ENCODE results near the gene SRRM4.

SRRM4 gene

GRCh38 chr12:119200601-119201000 is 219.3 kb downstream of the SRRM4 start:
- Histone ChIP-seq H2AFZ (no peak overlapping the region), H3K9me3 (ENCODE audit: control insufficient read depth, low read length) (no peaks in the 10 kb centered on the region), H3K4me3 (ENCODE audit: low read depth, low read length) (no peak overlapping the region), H3K27ac (no peak overlapping the region), H3K36me3 (ENCODE audit: control insufficient read depth, insufficient read depth, low read length) (no peaks in the 10 kb centered on the region), H3K9ac (no peak overlapping the region), H3K27me3 (ENCODE audit: control insufficient read depth, insufficient read depth, low read length) (no peaks in the 10 kb centered on the region), H3K4me2 (ENCODE audit: low read length) (no peak overlapping the region), H3K4me1 (peaks cover 6% of the 10 kb centered on the region), H3K79me2 (no peaks in the 10 kb centered on the region)
- TF ChIP-seq CTCF (IDR thresholded peaks at IDR 0.05), result no peak

GRCh38 chr12:119201789-119202543 is 220.6 kb downstream of the SRRM4 start:
- no peaks in the 10 kb centered on the region for H3K36me3 ChIP-seq (ENCODE audit: control insufficient read depth, insufficient read depth, low read length)
- no peaks in the 10 kb centered on the region for H3K9me3 ChIP-seq (ENCODE audit: control insufficient read depth, low read length)
- no peak overlapping the region for H3K4me3 ChIP-seq (ENCODE audit: low read depth, low read length)
- no peak overlapping the region for H3K9ac ChIP-seq
- peaks cover 6% of the 10 kb centered on the region for H3K4me1 ChIP-seq
- no peak for TF ChIP-seq CTCF (IDR thresholded peaks at IDR 0.05)
- no peak overlapping the region for H2AFZ ChIP-seq
- no peak overlapping the region for H3K27ac ChIP-seq
- H3K79me2 ChIP-seq, result no peaks in the 10 kb centered on the region
- no peaks in the 10 kb centered on the region for H3K27me3 ChIP-seq (ENCODE audit: control insufficient read depth, insufficient read depth, low read length)
- no peak overlapping the region for H3K4me2 ChIP-seq (ENCODE audit: low read length)

GRCh38 chr12:119202544-119202943 is 221.2 kb downstream of the SRRM4 start:
- H3K4me2 ChIP-seq (ENCODE audit: low read length), result no peak overlapping the region
- no peaks in the 10 kb centered on the region for H3K79me2 ChIP-seq
- no peak overlapping the region for H3K9ac ChIP-seq
- no peaks in the 10 kb centered on the region for H3K9me3 ChIP-seq (ENCODE audit: control insufficient read depth, low read length)
- no peak overlapping the region for H3K27ac ChIP-seq
- H3K27me3 ChIP-seq (ENCODE audit: control insufficient read depth, insufficient read depth, low read length), result no peaks in the 10 kb centered on the region
- no peak overlapping the region for H3K4me3 ChIP-seq (ENCODE audit: low read depth, low read length)
- H2AFZ ChIP-seq, result no peak overlapping the region
- TF ChIP-seq CTCF (IDR thresholded peaks at IDR 0.05), result no peak
- no peaks in the 10 kb centered on the region for H3K36me3 ChIP-seq (ENCODE audit: control insufficient read depth, insufficient read depth, low read length)
- peaks cover 6% of the 10 kb centered on the region for H3K4me1 ChIP-seq

GRCh38 chr12:119204131-119204530 is 222.8 kb downstream of the SRRM4 start:
- Histone ChIP-seq H3K27me3 (ENCODE audit: control insufficient read depth, insufficient read depth, low read length) (no peaks in the 10 kb centered on the region), H3K36me3 (ENCODE audit: control insufficient read depth, insufficient read depth, low read length) (no peaks in the 10 kb centered on the region), H3K9ac (no peak overlapping the region), H3K79me2 (no peaks in the 10 kb centered on the region), H3K27ac (no peak overlapping the region), H3K9me3 (ENCODE audit: control insufficient read depth, low read length) (no peaks in the 10 kb centered on the region), H3K4me3 (ENCODE audit: low read depth, low read length) (no peak overlapping the region), H2AFZ (no peak overlapping the region), H3K4me2 (ENCODE audit: low read length) (no peak overlapping the region), H3K4me1 (peaks cover 6% of the 10 kb centered on the region)
- no peak for TF ChIP-seq CTCF (IDR thresholded peaks at IDR 0.05)

All from parathyroid adenoma (tissue), 2 donors.